SH-SY5Y (cell line): ENCODE data around the gene GGT6.

Experiments used
- GATA2 ChIP-seq: IDR thresholded peaks from 2 replicates; pipeline ENCODE4 v1.6.1; 2011; ENCODE audit warnings: mild to moderate bottlenecking, low read depth, low read length
- GATA3 ChIP-seq: IDR thresholded peaks from 2 replicates; pipeline ENCODE4 v1.6.1; 2011; ENCODE audit warnings: low read depth, mild to moderate bottlenecking, low read length, moderate library complexity

The GGT6 gene

GRCh38 chr17:4584101-4584916 lies 23.9 kb upstream of the GGT6 start, which contains the start of gene SMTNL2:
Gene SMTNL2, plus strand, starts transcription at chr17:4584529. Its CDS starts 77 bp downstream, at chr17:4584606.
- no peak for TF ChIP-seq GATA2
- no peak for TF ChIP-seq GATA3

GRCh38 chr17:4583782-4584100 lies 23.4 kb upstream of the GGT6 start:
- TF ChIP-seq GATA2 (no peak), GATA3 (no peak)

- no peak for TF ChIP-seq GATA3
- no peak for TF ChIP-seq GATA2
Observed at GRCh38 chr17:4583206-4583605, 22.8 kb upstream of the GGT6 start.

GRCh38 chr17:4582691-4583090 lies 22.3 kb upstream of the GGT6 start:
- TF ChIP-seq GATA2 (no peak), GATA3 (no peak)

GRCh38 chr17:4582101-4582501 lies 21.7 kb upstream of the GGT6 start:
- TF ChIP-seq GATA2 (no peak), GATA3 (no peak)

GRCh38 chr17:4580291-4580690 lies 19.9 kb upstream of the GGT6 start:
- TF ChIP-seq GATA3: no peak

- TF ChIP-seq GATA3 (no peak), GATA2 (no peak)
Observed at GRCh38 chr17:4579678-4580077, 19.3 kb upstream of the GGT6 start.

- TF ChIP-seq GATA2: no peak
- no peak for TF ChIP-seq GATA3
Observed at GRCh38 chr17:4577386-4577993, 17.1 kb upstream of the GGT6 start.

GRCh38 chr17:4576729-4577322 lies 16.4 kb upstream of the GGT6 start:
- TF ChIP-seq GATA2: no peak
- TF ChIP-seq GATA3: no peak

- TF ChIP-seq GATA2: no peak
- TF ChIP-seq GATA3: no peak
Observed at GRCh38 chr17:4576161-4576558, 15.8 kb upstream of the GGT6 start.

GRCh38 chr17:4574448-4575045 lies 14.2 kb upstream of the GGT6 start:
- TF ChIP-seq GATA2 (no peak), GATA3 (no peak)

GRCh38 chr17:4573669-4574068 lies 13.3 kb upstream of the GGT6 start:
- TF ChIP-seq GATA3: no peak

GRCh38 chr17:4573115-4573514 lies 12.7 kb upstream of the GGT6 start:
- TF ChIP-seq GATA3: no peak
- TF ChIP-seq GATA2: no peak

GRCh38 chr17:4572131-4572530 lies 11.8 kb upstream of the GGT6 start:
- TF ChIP-seq GATA2 (no peak), GATA3 (no peak)

- no peak for TF ChIP-seq GATA2
- TF ChIP-seq GATA3: no peak
Observed at GRCh38 chr17:4569591-4569990, 9.2 kb upstream of the GGT6 start.
